K562 (cell line): ENCODE results near the gene APLF. TPM values are rescaled to one million over a fixed set of nuclear protein-coding genes. Genes with fewer than 3 reads are reported as not detected.
A peak's percentile ranks its signal among the peaks of the same experiment; 100 is the strongest.

Source experiments
- ATAC-seq: fragments of 200-7000 bp; cut with Tn5 transposase; 3 replicates; pipeline ENCODE4 v1.9.1; 2020; ENCODE audit warnings: moderate library complexity
- BruUV-seq: library from RNA; stranded (reverse); fragments of 400-500 nt; replicated peaks from 2 replicates; lab custom pipeline; 2021; lab: Mats Ljungman, UMichigan
- CTCF ChIA-PET: fragments of 300-600 bp; formaldehyde crosslinking; extraction: SDS; loops from one replicate; lab custom pipeline; 2021; ENCODE audit warnings: low intra/inter-chr PET ratio; lab: Yijun Ruan, JAX
- POLR2A ChIA-PET: fragments of 300-600, 350-650 bp; sonication (Branson Sonifier 250); formaldehyde crosslinking; extraction: SDS; loops from one replicate; lab custom pipeline; 2021; ENCODE audit warnings: antibody characterized with exemption, inconsistent platforms; lab: Yijun Ruan, JAX
- DNase-seq, 4 experiments: peaks; one replicate each; pipeline versions ENCODE4 v3.0.0 to v3.0.0-alpha.2; 2011 to 2018; ENCODE audit warnings: low spot score in 3 of 4, mixed read lengths in 3 of 4; ENCODE audit errors: extremely low read depth in 1 of 4
- FAIRE-seq: peaks from 2 replicates; lab custom pipeline; 2011; peaks lifted over from hg19 to GRCh38; lab: Jason Lieb, UNC
- H2AFZ ChIP-seq: 2 replicates; pipeline ENCODE4 v1.6.0; 2011; ENCODE audit warnings: low read depth, low read length, control low read depth, inconsistent platforms
- H3K27ac ChIP-seq: fragments of 200-600 bp; 3 replicates; pipeline ENCODE4 v1.8.0; 2011; ENCODE audit warnings: low read depth, mild to moderate bottlenecking, control low read depth, inconsistent platforms, low read length, moderate library complexity, mixed read lengths; ENCODE audit errors: extremely low read depth
- H3K27me3 ChIP-seq, 2 experiments: fragments of 300-600 bp in 1 of 2; 2 replicates in 1 of 2; 3 replicates in 1 of 2; pipeline versions ENCODE4 v1.6.0 to v1.8.0; 2011; ENCODE audit warnings: inconsistent platforms in 2 of 2, low read length in 2 of 2, mild to moderate bottlenecking in 1 of 2, mixed read lengths in 1 of 2, moderate library complexity in 1 of 2; ENCODE audit not compliant: control insufficient read depth in 2 of 2, insufficient read depth in 2 of 2
- H3K36me3 ChIP-seq: fragments of 300-600 bp; 3 replicates; pipeline ENCODE4 v1.8.0; 2011; ENCODE audit warnings: mild to moderate bottlenecking, low read length, inconsistent platforms; ENCODE audit not compliant: control insufficient read depth, insufficient read depth
- H3K4me1 ChIP-seq, 2 experiments: fragments of 200-600 bp in 1 of 2; replicated peaks in 1 of 2; 2 replicates in 1 of 2; 3 replicates in 1 of 2; pipeline versions ENCODE4 v1.5.1 to v1.8.0; 2011; ENCODE audit warnings: inconsistent platforms in 2 of 2, low read length in 2 of 2, mild to moderate bottlenecking in 1 of 2, mixed read lengths in 1 of 2, moderate library complexity in 1 of 2; ENCODE audit not compliant: control insufficient read depth in 2 of 2, insufficient read depth in 2 of 2
- H3K4me2 ChIP-seq: 2 replicates; pipeline ENCODE4 v1.6.1; 2011; ENCODE audit warnings: low read length, control low read depth, inconsistent platforms, mixed read lengths; ENCODE audit not compliant: insufficient read depth
- H3K4me3 ChIP-seq: fragments of 200-600 bp; sonication (generic), shearing (Covaris generic); 2 replicates; pipeline ENCODE4 v1.5.1; 2016; ENCODE audit warnings: control low read depth, inconsistent platforms
- H3K79me2 ChIP-seq: fragments of 200-600 bp; 3 replicates; pipeline ENCODE4 v1.8.0; 2011; ENCODE audit warnings: low read length, inconsistent platforms; ENCODE audit not compliant: control insufficient read depth, insufficient read depth
- H3K9ac ChIP-seq, 2 experiments: 2 replicates each; pipeline versions ENCODE4 v1.6.0 to v1.6.1; 2011; ENCODE audit warnings: low read depth in 2 of 2, low read length in 2 of 2, control low read depth in 1 of 2, inconsistent platforms in 1 of 2, mild to moderate bottlenecking in 1 of 2, mixed read lengths in 1 of 2; ENCODE audit not compliant: insufficient read depth in 1 of 2
- H3K9me1 ChIP-seq: one replicate; pipeline ENCODE4 v1.6.0; 2011; ENCODE audit warnings: inconsistent platforms, mild to moderate bottlenecking, low read length, moderate library complexity; ENCODE audit not compliant: control insufficient read depth, insufficient read depth
- H3K9me3 ChIP-seq: replicated peaks from 2 replicates; pipeline ENCODE4 v1.5.1; 2011; ENCODE audit warnings: low read depth, low read length, inconsistent platforms; ENCODE audit not compliant: control insufficient read depth, insufficient read depth
- H4K20me1 ChIP-seq: replicated peaks from 2 replicates; pipeline ENCODE4 v1.6.1; 2011; ENCODE audit warnings: low read length, inconsistent platforms, mixed read lengths; ENCODE audit not compliant: control insufficient read depth, insufficient read depth
- ARID1B ChIP-seq: fragments of 450-650 bp; IDR thresholded peaks from 2 replicates; pipeline ENCODE4 v1.6.1; 2016; ENCODE audit warnings: antibody characterized with exemption, mild to moderate bottlenecking, inconsistent platforms
- HMBOX1 ChIP-seq: sonication (generic); IDR thresholded peaks from 2 replicates; pipeline ENCODE4 v1.6.1; 2016
- HNRNPLL ChIP-seq: fragments of 200-400 bp; formaldehyde crosslinking; IDR thresholded peaks from 2 replicates; pipeline ENCODE4 v1.6.1; 2017; ENCODE audit warnings: low read length, low read depth, mild to moderate bottlenecking; ENCODE audit not compliant: poor library complexity, severe bottlenecking
- NFE2 ChIP-seq: IDR thresholded peaks from 2 replicates; pipeline ENCODE4 v1.6.1; 2014; ENCODE audit warnings: antibody characterized with exemption, low read depth
- PRDM10 ChIP-seq: fragments of 450-650 bp; IDR thresholded peaks from 2 replicates; pipeline ENCODE4 v1.6.1; 2018; ENCODE audit not compliant: partially characterized antibody
- RBM22 ChIP-seq: fragments of 200-400 bp; formaldehyde crosslinking; IDR thresholded peaks from 2 replicates; pipeline ENCODE4 v1.6.1; 2018; ENCODE audit warnings: low read length, low read depth; ENCODE audit not compliant: poor library complexity, severe bottlenecking
- TEAD4 ChIP-seq, 2 experiments: sonication (generic) in 1 of 2; formaldehyde crosslinking in 1 of 2; IDR thresholded peaks; 2 replicates each; pipeline versions ENCODE4 v1.6.1 to v1.8.0; 2012 to 2022; ENCODE audit warnings: borderline replicate concordance in 1 of 2, inconsistent platforms in 1 of 2, low read length in 1 of 2, mild to moderate bottlenecking in 1 of 2, missing genetic modification reagents in 1 of 2
- WGBS: fragments of 100-300 bp; shearing (Covaris generic); methylation state at CpG from one replicate; pipeline ENCODE4 v1.1.6; 2016; ENCODE audit warnings: low coverage, mixed read lengths; ENCODE audit not compliant: insufficient coverage; ENCODE audit errors: missing lambda C conversion rate; 5-methylcytosine and 5-hydroxymethylcytosine counted together
- in situ Hi-C: fragments of 300-500 bp; cut with MboI; formaldehyde crosslinking; loops from 4 replicates; pipeline ENCODE4 v1.15.0; 2018; ENCODE audit warnings: inconsistent platforms, mixed read lengths
- intact Hi-C: fragments of 100-400 bp; cut with micrococcal nuclease; formaldehyde crosslinking; loops from 2 replicates; pipeline ENCODE4 v1.14.2; 2022
- polyA plus RNA-seq, 8 experiments: library from polyadenylated mRNA; depleted of rRNA in 4 of 8; stranded (reverse) in 5 of 8; unstranded in 3 of 8; fragments of >200 nt; fragmentation: Nextera tagmentation in 2 of 8; fragmentation: Illumina TruSeq in 1 of 8; extraction: Ambion mirVana in 2 of 8; extraction: Trizol in 1 of 8; gene quantifications; 2 replicates each; pipeline versions ENCODE4 v1.2.1 to v1.2.3, GENCODE V29; 2011 to 2014; ENCODE audit warnings: inconsistent platforms in 1 of 8, missing spikeins in 1 of 8
- total RNA-seq, 7 experiments: library from RNA; depleted of rRNA in 6 of 7; stranded (reverse); fragments of >200 nt in 6 of 7; fragmentation: Illumina TruSeq in 2 of 7; extraction: Trizol in 2 of 7; gene quantifications; 2 replicates each; pipeline versions ENCODE4 v1.2.1 to v1.2.3, GENCODE V29; 2011 to 2021; ENCODE audit warnings: low replicate concordance in 1 of 7

Gene APLF
- total and polyA plus RNA-seq, 9 of the 15 experiments (the other 6 are each of a cell fraction or from before 2014, with no cell fraction given): 0.07 to 1.1 (median 0.71) TPM

GRCh38 chr2:68505603-68506159 lies 38.3 kb downstream of the APLF start:
- Histone ChIP-seq H3K79me2 (no peaks in the 10 kb centered on the region), H3K4me2 (no peak overlapping the region), H3K36me3 (no peaks in the 10 kb centered on the region), H3K9ac (no peak overlapping the region), H3K27me3 (no peaks in the 10 kb centered on the region), H3K27ac (no peak overlapping the region; the same call in 2 of the 3 replicates), H3K9me3 (no peaks in the 10 kb centered on the region), H4K20me1 (no peaks in the 10 kb centered on the region), H3K9me1 (no peaks in the 10 kb centered on the region), H2AFZ (peak overlapping the region; percentile 60), H3K4me3 (no peak overlapping the region), H3K4me1 (peaks cover 0 to 10% of the 10 kb centered on the region in 2 experiments; a peak in 2 of 5 replicates)
- intact Hi-C loops: no loop called here
- WGBS: 51% methylated on average over 2 of the region's 2 CpGs
- no TSS peak for BruUV-seq
- DNase-seq (no peak), ATAC-seq (no peak), FAIRE-seq (no peak)
- in situ Hi-C loops: no loop called here
- ChIA-PET POLR2A (interaction anchor here (0.8 to 1.3 kb wide), 2 partner anchors 17 to 140 kb away, joined by 3 read pairs; no protein-coding TSS in a partner anchor), CTCF (no interaction called here)
- no peak for TF ChIP-seq HNRNPLL
- peak; percentile 65 for TF ChIP-seq TEAD4 (IDR thresholded peaks at IDR 0.05; ENCODE audit: low read length)
- no peak for TF ChIP-seq TEAD4 (CRISPR knock-in tag; IDR thresholded peaks at IDR 0.05; ENCODE audit: borderline replicate concordance)

GRCh38 chr2:68506170-68506569 lies 38.8 kb downstream of the APLF start:
- no peaks in the 10 kb centered on the region for H4K20me1 ChIP-seq
- no peak overlapping the region for H3K4me3 ChIP-seq
- no TSS peak for BruUV-seq
- in situ Hi-C loops (no loop called here), intact Hi-C loops (no loop called here)
- ATAC-seq (peak; percentile 47; the same call in 1 of the 3 replicates), FAIRE-seq (no peak), DNase-seq (peak in 2 of 4 experiments; percentile 12 to 22)
- ChIA-PET CTCF (no interaction called here), POLR2A (interaction anchor here (0.8 kb wide), 1 partner anchor 140 kb away, joined by 3 read pairs; no protein-coding TSS in a partner anchor)
- H3K27me3 ChIP-seq: no peaks in the 10 kb centered on the region
- peaks cover 0 to 10% of the 10 kb centered on the region in 2 experiments; a peak in 2 of 5 replicates for H3K4me1 ChIP-seq
- H3K79me2 ChIP-seq: no peaks in the 10 kb centered on the region
- 6% methylated on average over 3 of the region's 3 CpGs for WGBS
- no peak overlapping the region for H3K9ac ChIP-seq
- no peaks in the 10 kb centered on the region for H3K9me1 ChIP-seq
- peak overlapping the region; percentile 60 for H2AFZ ChIP-seq
- no peaks in the 10 kb centered on the region for H3K36me3 ChIP-seq
- H3K4me2 ChIP-seq: no peak overlapping the region
- peak; percentile 50; the same call in 1 of the 2 replicates for TF ChIP-seq NFE2
- no peak for TF ChIP-seq RBM22
- peak; percentile 26; the same call in 1 of the 2 replicates for TF ChIP-seq ARID1B
- peak; percentile 88 for TF ChIP-seq PRDM10
- TF ChIP-seq HMBOX1: peak; percentile 85
- H3K9me3 ChIP-seq: no peaks in the 10 kb centered on the region
- H3K27ac ChIP-seq: peak overlapping the region; percentile 8; the same call in 1 of the 3 replicates
